ENCODE data around the gene ACOXL.

ACOXL gene

GRCh38 chr2:110885256-110885655, 152.9 kb downstream of the ACOXL start:
- H3K36me3 ChIP-seq (ENCODE audit: control insufficient read depth, low read length): no peaks in the 10 kb centered on the region
- H3K9me3 ChIP-seq (ENCODE audit: control insufficient read depth, insufficient read depth, low read length): no peaks in the 10 kb centered on the region
- no peaks in the 10 kb centered on the region for H4K20me1 ChIP-seq (ENCODE audit: control insufficient read depth, insufficient read depth, low read depth, low read length)
- H3K4me2 ChIP-seq (ENCODE audit: low read length): no peak overlapping the region
- no peak overlapping the region for H3K4me3 ChIP-seq (ENCODE audit: low read length)
- no peaks in the 10 kb centered on the region for H3K9me2 ChIP-seq (replicated peaks; ENCODE audit: control insufficient read depth, low read length)
- H3K79me2 ChIP-seq (ENCODE audit: control insufficient read depth, low read length): no peaks in the 10 kb centered on the region
- H3K27ac ChIP-seq (ENCODE audit: low read depth, low read length): no peak overlapping the region
- TF ChIP-seq, protein P1, sequence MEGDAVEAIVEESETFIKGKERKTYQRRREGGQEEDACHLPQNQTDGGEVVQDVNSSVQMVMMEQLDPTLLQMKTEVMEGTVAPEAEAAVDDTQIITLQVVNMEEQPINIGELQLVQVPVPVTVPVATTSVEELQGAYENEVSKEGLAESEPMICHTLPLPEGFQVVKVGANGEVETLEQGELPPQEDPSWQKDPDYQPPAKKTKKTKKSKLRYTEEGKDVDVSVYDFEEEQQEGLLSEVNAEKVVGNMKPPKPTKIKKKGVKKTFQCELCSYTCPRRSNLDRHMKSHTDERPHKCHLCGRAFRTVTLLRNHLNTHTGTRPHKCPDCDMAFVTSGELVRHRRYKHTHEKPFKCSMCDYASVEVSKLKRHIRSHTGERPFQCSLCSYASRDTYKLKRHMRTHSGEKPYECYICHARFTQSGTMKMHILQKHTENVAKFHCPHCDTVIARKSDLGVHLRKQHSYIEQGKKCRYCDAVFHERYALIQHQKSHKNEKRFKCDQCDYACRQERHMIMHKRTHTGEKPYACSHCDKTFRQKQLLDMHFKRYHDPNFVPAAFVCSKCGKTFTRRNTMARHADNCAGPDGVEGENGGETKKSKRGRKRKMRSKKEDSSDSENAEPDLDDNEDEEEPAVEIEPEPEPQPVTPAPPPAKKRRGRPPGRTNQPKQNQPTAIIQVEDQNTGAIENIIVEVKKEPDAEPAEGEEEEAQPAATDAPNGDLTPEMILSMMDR (IDR thresholded peaks at IDR 0.05; ENCODE audit: low read depth, low read length, poor library complexity, severe bottlenecking): no peak
- no peak for TF ChIP-seq EZH2phosphoT487 (IDR thresholded peaks at IDR 0.05; ENCODE audit: borderline replicate concordance, low read length)
- peaks cover 3% of the 10 kb centered on the region; the same call in 1 of the 2 replicates for H3K27me3 ChIP-seq (ENCODE audit: control insufficient read depth, low read length)
- H3F3A ChIP-seq (ENCODE audit: control insufficient read depth, insufficient read depth): no peaks in the 10 kb centered on the region
- H3K4me1 ChIP-seq (ENCODE audit: control insufficient read depth, low read length): no peaks in the 10 kb centered on the region

- H3K36me3 ChIP-seq (ENCODE audit: control insufficient read depth, low read length): no peaks in the 10 kb centered on the region
- no peaks in the 10 kb centered on the region for H3K79me2 ChIP-seq (ENCODE audit: control insufficient read depth, low read length)
- H3F3A ChIP-seq (ENCODE audit: control insufficient read depth, insufficient read depth): no peaks in the 10 kb centered on the region
- TF ChIP-seq, protein P1 (IDR thresholded peaks at IDR 0.05; ENCODE audit: low read depth, low read length, poor library complexity, severe bottlenecking): no peak
- no peak for TF ChIP-seq EZH2phosphoT487 (IDR thresholded peaks at IDR 0.05; ENCODE audit: borderline replicate concordance, low read length)
- H3K4me1 ChIP-seq (ENCODE audit: control insufficient read depth, low read length): no peaks in the 10 kb centered on the region
- H4K20me1 ChIP-seq (ENCODE audit: control insufficient read depth, insufficient read depth, low read depth, low read length): no peaks in the 10 kb centered on the region
- no peak overlapping the region for H3K4me3 ChIP-seq (ENCODE audit: low read length)
- no peak overlapping the region for H3K27ac ChIP-seq (ENCODE audit: low read depth, low read length)
- H3K4me2 ChIP-seq (ENCODE audit: low read length): no peak overlapping the region
- H3K9me3 ChIP-seq (ENCODE audit: control insufficient read depth, insufficient read depth, low read length): no peaks in the 10 kb centered on the region
- no peaks in the 10 kb centered on the region; the same call in 1 of the 2 replicates for H3K27me3 ChIP-seq (ENCODE audit: control insufficient read depth, low read length)
- no peaks in the 10 kb centered on the region for H3K9me2 ChIP-seq (replicated peaks; ENCODE audit: control insufficient read depth, low read length)
Measured at GRCh38 chr2:110886826-110887573, 154.6 kb downstream of the ACOXL start.

DNA sequence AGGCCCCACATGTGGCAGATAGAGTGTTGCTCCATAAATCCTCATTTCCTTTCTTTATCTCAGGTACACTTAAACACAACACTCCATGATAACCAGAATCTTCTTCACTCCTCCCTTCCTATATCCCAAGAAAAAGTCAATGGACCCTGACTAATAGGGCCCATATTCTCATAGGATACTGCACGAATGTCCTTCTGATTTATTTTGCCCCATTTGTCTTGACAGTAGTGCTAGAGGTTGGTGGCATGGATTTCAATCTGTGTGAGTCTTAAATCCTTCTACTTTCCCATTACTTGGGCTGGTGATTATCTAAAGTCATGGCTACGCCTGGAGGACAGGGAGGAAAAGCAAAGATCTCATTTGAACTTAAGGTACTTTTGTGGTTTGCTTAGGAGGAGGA, 156.0 kb downstream of the ACOXL start:
- no peak overlapping the region for H3K27ac ChIP-seq (ENCODE audit: low read depth, low read length)
- no peaks in the 10 kb centered on the region for H3K9me2 ChIP-seq (replicated peaks; ENCODE audit: control insufficient read depth, low read length)
- H3K36me3 ChIP-seq (ENCODE audit: control insufficient read depth, low read length): no peaks in the 10 kb centered on the region
- H3K4me3 ChIP-seq (ENCODE audit: low read length): no peak overlapping the region
- H3K4me2 ChIP-seq (ENCODE audit: low read length): no peak overlapping the region
- no peak for TF ChIP-seq EZH2phosphoT487 (IDR thresholded peaks at IDR 0.05; ENCODE audit: borderline replicate concordance, low read length)
- TF ChIP-seq, protein P1 (IDR thresholded peaks at IDR 0.05; ENCODE audit: low read depth, low read length, poor library complexity, severe bottlenecking): no peak
- H4K20me1 ChIP-seq (ENCODE audit: control insufficient read depth, insufficient read depth, low read depth, low read length): no peaks in the 10 kb centered on the region
- H3K4me1 ChIP-seq (ENCODE audit: control insufficient read depth, low read length): no peaks in the 10 kb centered on the region
- no peaks in the 10 kb centered on the region for H3K79me2 ChIP-seq (ENCODE audit: control insufficient read depth, low read length)
- no peaks in the 10 kb centered on the region for H3K9me3 ChIP-seq (ENCODE audit: control insufficient read depth, insufficient read depth, low read length)
- no peaks in the 10 kb centered on the region for H3F3A ChIP-seq (ENCODE audit: control insufficient read depth, insufficient read depth)
- no peaks in the 10 kb centered on the region; the same call in 1 of the 2 replicates for H3K27me3 ChIP-seq (ENCODE audit: control insufficient read depth, low read length)
